Parathyroid adenoma (tissue), 2 donors: Measurements from ENCODE around the gene CIROP.

Experiments used
- H2AFZ ChIP-seq: fragments of 300-600 bp; sonication (generic); one replicate; pipeline ENCODE4 v1.7.0; 2017; ENCODE audit warnings: antibody characterized with exemption, mild to moderate bottlenecking
- H3K27ac ChIP-seq: fragments of 300-600 bp; sonication (generic); one replicate; pipeline ENCODE4 v1.7.0; 2017
- H3K27me3 ChIP-seq: fragments of 300-600 bp; sonication (generic); one replicate; pipeline ENCODE4 v1.7.0; 2017; ENCODE audit warnings: low read length; ENCODE audit not compliant: control insufficient read depth, insufficient read depth
- H3K36me3 ChIP-seq: fragments of 300-600 bp; sonication (generic); one replicate; pipeline ENCODE4 v1.7.0; 2017; ENCODE audit warnings: low read length; ENCODE audit not compliant: control insufficient read depth, insufficient read depth
- H3K4me1 ChIP-seq: fragments of 300-600 bp; sonication (generic); one replicate; pipeline ENCODE4 v1.7.0; 2017; ENCODE audit warnings: control low read depth
- H3K4me2 ChIP-seq: fragments of 300-600 bp; sonication (generic); one replicate; pipeline ENCODE4 v1.7.0; 2017; ENCODE audit warnings: low read length
- H3K4me3 ChIP-seq: fragments of 300-600 bp; sonication (generic); one replicate; pipeline ENCODE4 v1.7.0; 2017; ENCODE audit warnings: low read depth, low read length
- H3K79me2 ChIP-seq: fragments of 300-600 bp; sonication (generic); one replicate; pipeline ENCODE4 v1.7.0; 2017; ENCODE audit warnings: control low read depth
- H3K9ac ChIP-seq: fragments of 300-600 bp; sonication (generic); one replicate; pipeline ENCODE4 v1.7.0; 2017; ENCODE audit warnings: mild to moderate bottlenecking
- H3K9me3 ChIP-seq: fragments of 300-600 bp; sonication (generic); one replicate; pipeline ENCODE4 v1.7.0; 2017; ENCODE audit warnings: low read length; ENCODE audit not compliant: control insufficient read depth
- CTCF ChIP-seq: fragments of 300-600 bp; sonication (generic); IDR thresholded peaks from one replicate; pipeline ENCODE4 v1.7.0; 2017; ENCODE audit warnings: antibody characterized with exemption, mild to moderate bottlenecking
- donor health status: primary hyperparathyroidism.

The CIROP gene

GRCh38 chr14:23139874-23140273 lies 35.1 kb upstream of the CIROP start:
- H3K4me2 ChIP-seq = no peak overlapping the region
- no peak overlapping the region for H3K27ac ChIP-seq
- H3K79me2 ChIP-seq = peaks cover 11% of the 10 kb centered on the region
- H3K36me3 ChIP-seq = no peaks in the 10 kb centered on the region
- H2AFZ ChIP-seq = no peak overlapping the region
- no peak overlapping the region for H3K9ac ChIP-seq
- TF ChIP-seq CTCF = no peak
- no peaks in the 10 kb centered on the region for H3K9me3 ChIP-seq
- H3K4me3 ChIP-seq = no peak overlapping the region
- H3K27me3 ChIP-seq = no peaks in the 10 kb centered on the region
- peaks cover 26% of the 10 kb centered on the region for H3K4me1 ChIP-seq

- no peaks in the 10 kb centered on the region for H3K9me3 ChIP-seq
- no peak overlapping the region for H2AFZ ChIP-seq
- TF ChIP-seq CTCF = no peak
- H3K27ac ChIP-seq = peak overlapping the region; percentile 60
- H3K79me2 ChIP-seq = peaks cover 11% of the 10 kb centered on the region
- no peak overlapping the region for H3K4me3 ChIP-seq
- no peak overlapping the region for H3K9ac ChIP-seq
- H3K4me1 ChIP-seq = peaks cover 26% of the 10 kb centered on the region
- no peaks in the 10 kb centered on the region for H3K27me3 ChIP-seq
- no peaks in the 10 kb centered on the region for H3K36me3 ChIP-seq
- no peak overlapping the region for H3K4me2 ChIP-seq
Observed at GRCh38 chr14:23137813-23138535, 33.2 kb upstream of the CIROP start.

- Histone ChIP-seq H3K4me1 (peaks cover 21% of the 10 kb centered on the region), H3K9me3 (no peaks in the 10 kb centered on the region), H3K9ac (no peak overlapping the region), H3K4me3 (no peak overlapping the region), H3K79me2 (peaks cover 11% of the 10 kb centered on the region), H3K4me2 (no peak overlapping the region), H2AFZ (no peak overlapping the region), H3K27me3 (no peaks in the 10 kb centered on the region), H3K27ac (peak overlapping the region; percentile 60), H3K36me3 (no peaks in the 10 kb centered on the region)
- no peak for TF ChIP-seq CTCF
Observed at GRCh38 chr14:23137192-23137812, 32.5 kb upstream of the CIROP start.

GRCh38 chr14:23136566-23137133 lies 31.9 kb upstream of the CIROP start:
- Histone ChIP-seq H3K36me3 (no peaks in the 10 kb centered on the region), H2AFZ (no peak overlapping the region)
- TF ChIP-seq CTCF = no peak

More at GRCh38 chr14:23136566-23137133, 31.9 kb upstream of the CIROP start:
- no peaks in the 10 kb centered on the region for H3K27me3 ChIP-seq
- H3K4me2 ChIP-seq = no peak overlapping the region
- no peak overlapping the region for H3K9ac ChIP-seq
- H3K27ac ChIP-seq = peak overlapping the region; percentile 60
- no peak overlapping the region for H3K4me3 ChIP-seq
- H3K9me3 ChIP-seq = no peaks in the 10 kb centered on the region
- H3K79me2 ChIP-seq = peaks cover 5% of the 10 kb centered on the region
- H3K4me1 ChIP-seq = peaks cover 16% of the 10 kb centered on the region
